HG02870 (cell line): ENCODE measurements around the gene DMRT1.
A peak's percentile ranks its signal among the peaks of the same experiment; 100 is the strongest.

Experiments
- ATAC-seq: cut with Tn5 transposase; IDR thresholded peaks from one replicate; pipeline ENCODE4 v1.9.1; 2021; ENCODE audit warnings: mild to moderate bottlenecking, moderate library complexity; ENCODE audit not compliant: unreplicated experiment

The DMRT1 gene

GRCh38 chr9:841371-842209 is at the start of gene DMRT1:
TSS of gene DMRT1 (plus strand) at chr9:841697. CDS start at chr9:841839, 142 bp downstream.
- no peak for ATAC-seq

GRCh38 chr9:792331-793260 is 48.9 kb upstream of the DMRT1 start:
- no peak for ATAC-seq

- ATAC-seq: no peak
Observed at GRCh38 chr9:794386-794785, 47.1 kb upstream of the DMRT1 start.

GRCh38 chr9:795869-796268 is 45.6 kb upstream of the DMRT1 start:
- no peak for ATAC-seq

- ATAC-seq: no peak
Observed at GRCh38 chr9:800591-801150, 40.8 kb upstream of the DMRT1 start.

GRCh38 chr9:801399-802071 is 40.0 kb upstream of the DMRT1 start:
- ATAC-seq: no peak

GRCh38 chr9:804026-804425 is 37.5 kb upstream of the DMRT1 start:
- no peak for ATAC-seq

- no peak for ATAC-seq
Observed at GRCh38 chr9:805151-805550, 36.3 kb upstream of the DMRT1 start.

- no peak for ATAC-seq
Observed at GRCh38 chr9:806285-807156, 35.0 kb upstream of the DMRT1 start.

GRCh38 chr9:811106-811531 is 30.4 kb upstream of the DMRT1 start:
- ATAC-seq: no peak

GRCh38 chr9:818958-819357 is 22.5 kb upstream of the DMRT1 start:
- no peak for ATAC-seq

- no peak for ATAC-seq
Observed at GRCh38 chr9:826500-827280, 14.8 kb upstream of the DMRT1 start.

GRCh38 chr9:840343-840742 is 1.2 kb upstream of the DMRT1 start:
- no peak for ATAC-seq

- ATAC-seq: no peak
Observed at GRCh38 chr9:842635-843426, 1.3 kb downstream of the DMRT1 start.

- ATAC-seq: no peak
Observed at GRCh38 chr9:843427-843785, 1.9 kb downstream of the DMRT1 start.

GRCh38 chr9:846852-847251 is 5.4 kb downstream of the DMRT1 start:
- ATAC-seq: no peak

GRCh38 chr9:847505-847904 is 6.0 kb downstream of the DMRT1 start:
- peak; percentile 88 for ATAC-seq

- ATAC-seq: no peak
Observed at GRCh38 chr9:849431-849830, 7.9 kb downstream of the DMRT1 start.
